GM23338 (cell line): ENCODE measurements around the gene PCDH12. TPM values are rescaled to one million over a fixed set of nuclear protein-coding genes. Genes with fewer than 3 reads are reported as not detected.

ENCODE experiments used
- ATAC-seq: fragments of 200-7000 bp; cut with Tn5 transposase; 3 replicates; pipeline ENCODE4 v1.9.1; 2020
- DNase-seq: peaks from one replicate; pipeline ENCODE4 v3.0.0-alpha.2; 2015; ENCODE audit warnings: low spot score
- H2AFZ ChIP-seq: fragments of 200-600 bp; sonication (generic); 2 replicates; pipeline ENCODE4 v1.8.0; 2016; ENCODE audit warnings: antibody characterized with exemption, mild to moderate bottlenecking, moderate library complexity
- H3F3A ChIP-seq: fragments of 200-600 bp; sonication (generic); replicated peaks from 2 replicates; pipeline ENCODE4 v1.8.0; 2017; ENCODE audit warnings: antibody characterized with exemption, mixed run types, low read depth
- H3K27ac ChIP-seq: fragments of 200-600 bp; sonication (generic); 2 replicates; pipeline ENCODE4 v1.6.1; 2016; ENCODE audit warnings: low read depth
- H3K27me3 ChIP-seq: fragments of 200-600 bp; sonication (generic); 2 replicates; pipeline ENCODE4 v1.8.0; 2016; ENCODE audit warnings: mild to moderate bottlenecking, mixed run types, moderate library complexity; ENCODE audit not compliant: insufficient read depth
- H3K36me3 ChIP-seq: fragments of 200-600 bp; sonication (generic); 2 replicates; pipeline ENCODE4 v1.8.0; 2016; ENCODE audit warnings: mild to moderate bottlenecking; ENCODE audit not compliant: insufficient read depth
- H3K4me1 ChIP-seq: fragments of 200-600 bp; sonication (generic); 2 replicates; pipeline ENCODE4 v1.8.0; 2016; ENCODE audit warnings: mild to moderate bottlenecking, moderate library complexity; ENCODE audit not compliant: insufficient read depth
- H3K4me2 ChIP-seq: fragments of 200-600 bp; sonication (generic); 2 replicates; pipeline ENCODE4 v1.7.1; 2017; ENCODE audit warnings: mixed run types
- H3K4me3 ChIP-seq: fragments of 200-600 bp; sonication (generic); 2 replicates; pipeline ENCODE4 v1.6.1; 2016; ENCODE audit warnings: mixed run types
- H3K79me2 ChIP-seq: fragments of 200-600 bp; sonication (generic); replicated peaks from 2 replicates; pipeline ENCODE4 v1.8.0; 2017; ENCODE audit warnings: mild to moderate bottlenecking; ENCODE audit not compliant: insufficient read depth
- H3K9me2 ChIP-seq: fragments of 200-600 bp; sonication (generic); 2 replicates; pipeline ENCODE4 v1.8.0; 2017; ENCODE audit not compliant: insufficient read depth
- H4K20me1 ChIP-seq: fragments of 200-600 bp; sonication (generic); replicated peaks from 2 replicates; pipeline ENCODE4 v1.8.0; 2017; ENCODE audit warnings: mild to moderate bottlenecking; ENCODE audit not compliant: insufficient read depth
- H3K27ac Mint-ChIP-seq: 2 replicates; pipeline ENCODE4 v1.8.0; 2020; ENCODE audit warnings: inconsistent platforms, mild to moderate bottlenecking, moderate library complexity, mixed read lengths
- H3K27me3 Mint-ChIP-seq: 3 replicates; pipeline ENCODE4 v1.8.0; 2022; ENCODE audit warnings: low read depth, mild to moderate bottlenecking, moderate library complexity, mixed read lengths, inconsistent platforms; ENCODE audit not compliant: insufficient read depth, poor library complexity
- H3K36me3 Mint-ChIP-seq: 3 replicates; pipeline ENCODE4 v1.8.0; 2021; ENCODE audit warnings: low read depth, mild to moderate bottlenecking, inconsistent platforms, moderate library complexity, mixed read lengths
- H3K4me1 Mint-ChIP-seq: 3 replicates; pipeline ENCODE4 v1.8.0; 2020; ENCODE audit warnings: mild to moderate bottlenecking, inconsistent platforms, mixed read lengths
- H3K4me3 Mint-ChIP-seq: 3 replicates; pipeline ENCODE4 v1.8.0; 2021; ENCODE audit warnings: moderate library complexity, mild to moderate bottlenecking, inconsistent platforms, mixed read lengths
- H3K9me3 Mint-ChIP-seq: 3 replicates; pipeline ENCODE4 v1.8.0; 2020; ENCODE audit warnings: moderate library complexity, mild to moderate bottlenecking, inconsistent platforms, mixed read lengths
- EZH2phosphoT487 ChIP-seq: fragments of 200-600 bp; sonication (generic); IDR thresholded peaks from one replicate; pipeline ENCODE4 v1.8.1; 2018; ENCODE audit warnings: antibody characterized with exemption; ENCODE audit not compliant: unreplicated experiment
- NANOG ChIP-seq: IDR thresholded peaks from 2 replicates; pipeline ENCODE4 v1.6.1; 2016; ENCODE audit warnings: antibody characterized with exemption, borderline replicate concordance
- STAT1 ChIP-seq: IDR thresholded peaks from one replicate; pipeline ENCODE4 v1.6.1; 2016; ENCODE audit warnings: antibody characterized with exemption; ENCODE audit not compliant: unreplicated experiment
- ZNF331 ChIP-seq: fragments of 250-450 bp; sonication (Bioruptor Pico); IDR thresholded peaks from 2 replicates; pipeline ENCODE4 v1.5.0; 2020; ENCODE audit warnings: low read depth, mild to moderate bottlenecking, moderate library complexity
- polyA plus RNA-seq: library from polyadenylated mRNA; unstranded; fragments of >200 nt; fragmentation: Nextera tagmentation; extraction: Ambion mirVana; gene quantifications from 2 replicates; pipeline ENCODE4 v1.2.1, GENCODE V29; 2016
- total RNA-seq: library from RNA; depleted of rRNA; stranded (reverse); fragments of >200 nt; shearing (Covaris generic); gene quantifications from 2 replicates; pipeline ENCODE4 v1.2.3, GENCODE V29; 2014
- TF ChIP-seq, protein P1 (sequence below): fragments of 250-450 bp; sonication (Bioruptor Pico); IDR thresholded peaks from 2 replicates; pipeline ENCODE4 v1.5.0; 2020; ENCODE audit warnings: mild to moderate bottlenecking, moderate library complexity
- TF ChIP-seq, protein P2 (sequence below): IDR thresholded peaks from one replicate; pipeline ENCODE4 v1.6.1; 2018; ENCODE audit warnings: antibody characterized with exemption; ENCODE audit not compliant: unreplicated experiment
- TF ChIP-seq, protein P3 (sequence below), 2 experiments: fragments of 200-600 bp in 1 of 2; sonication (generic) in 1 of 2; conservative IDR thresholded peaks; 2 replicates each; pipeline versions ENCODE4 v1.5.1 to v1.6.1; 2016 to 2017; ENCODE audit warnings: antibody characterized with exemption in 2 of 2, low read depth in 2 of 2, mild to moderate bottlenecking in 2 of 2, moderate library complexity in 1 of 2

PCDH12 gene
- total and polyA plus RNA-seq, 2 experiments from 2014 or later = 0.14 to 0.29 TPM

DNA sequence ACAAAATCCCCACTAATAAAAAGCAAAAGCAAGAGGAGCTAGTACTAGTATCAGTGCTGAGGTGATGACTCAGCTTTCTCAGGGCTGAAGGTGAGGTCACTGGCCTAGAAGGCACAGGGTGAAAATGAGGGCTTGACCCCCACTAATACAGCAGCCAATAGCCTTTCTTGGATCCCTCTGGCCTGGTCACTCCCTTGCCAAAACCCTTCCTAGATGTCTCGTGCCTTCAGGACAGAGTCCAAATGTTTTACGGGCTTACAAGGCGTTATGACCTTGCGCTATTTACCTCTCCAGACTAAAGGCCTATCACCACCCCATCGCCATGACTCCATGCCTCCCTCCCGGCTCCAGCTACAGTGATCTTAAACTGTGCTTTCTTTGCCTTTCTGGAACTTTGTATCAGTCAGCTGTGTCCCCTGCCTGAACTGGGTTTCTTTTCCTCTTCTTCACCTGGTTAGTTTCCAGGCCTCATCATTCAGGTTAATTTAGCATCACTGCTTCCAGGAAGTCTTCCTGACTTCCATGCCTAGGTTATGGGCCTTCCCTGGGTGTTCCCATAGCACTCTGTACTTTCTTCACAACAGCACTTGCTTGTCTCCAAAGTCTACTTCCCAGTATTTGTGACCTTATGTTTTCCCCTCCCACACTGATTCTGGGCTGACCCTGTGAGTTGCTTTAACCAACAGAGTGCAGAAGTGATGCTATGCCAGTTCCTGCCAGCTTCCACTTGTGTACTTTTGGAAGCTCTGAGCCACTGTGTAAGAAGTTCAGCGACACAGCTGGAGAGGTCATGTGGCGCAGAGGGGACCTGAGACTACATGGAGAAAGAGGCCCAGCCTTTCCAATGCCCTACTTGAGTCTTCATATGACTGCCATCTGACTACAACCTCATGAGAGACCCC is 38.5 kb downstream of the PCDH12 start:
- Mint-ChIP-seq H3K4me3 (no peak overlapping the region), H3K4me1 (peaks cover 22% of the 10 kb centered on the region), H3K9me3 (no peaks in the 10 kb centered on the region; the same call in 2 of the 3 replicates), H3K36me3 (peaks cover 6% of the 10 kb centered on the region), H3K27me3 (peaks cover 32% of the 10 kb centered on the region), H3K27ac (peak overlapping the region; percentile 44)
- TF ChIP-seq STAT1 (no peak), NANOG (no peak), ZNF331 (no peak), EZH2phosphoT487 (no peak)
- TF ChIP-seq, protein P1, sequence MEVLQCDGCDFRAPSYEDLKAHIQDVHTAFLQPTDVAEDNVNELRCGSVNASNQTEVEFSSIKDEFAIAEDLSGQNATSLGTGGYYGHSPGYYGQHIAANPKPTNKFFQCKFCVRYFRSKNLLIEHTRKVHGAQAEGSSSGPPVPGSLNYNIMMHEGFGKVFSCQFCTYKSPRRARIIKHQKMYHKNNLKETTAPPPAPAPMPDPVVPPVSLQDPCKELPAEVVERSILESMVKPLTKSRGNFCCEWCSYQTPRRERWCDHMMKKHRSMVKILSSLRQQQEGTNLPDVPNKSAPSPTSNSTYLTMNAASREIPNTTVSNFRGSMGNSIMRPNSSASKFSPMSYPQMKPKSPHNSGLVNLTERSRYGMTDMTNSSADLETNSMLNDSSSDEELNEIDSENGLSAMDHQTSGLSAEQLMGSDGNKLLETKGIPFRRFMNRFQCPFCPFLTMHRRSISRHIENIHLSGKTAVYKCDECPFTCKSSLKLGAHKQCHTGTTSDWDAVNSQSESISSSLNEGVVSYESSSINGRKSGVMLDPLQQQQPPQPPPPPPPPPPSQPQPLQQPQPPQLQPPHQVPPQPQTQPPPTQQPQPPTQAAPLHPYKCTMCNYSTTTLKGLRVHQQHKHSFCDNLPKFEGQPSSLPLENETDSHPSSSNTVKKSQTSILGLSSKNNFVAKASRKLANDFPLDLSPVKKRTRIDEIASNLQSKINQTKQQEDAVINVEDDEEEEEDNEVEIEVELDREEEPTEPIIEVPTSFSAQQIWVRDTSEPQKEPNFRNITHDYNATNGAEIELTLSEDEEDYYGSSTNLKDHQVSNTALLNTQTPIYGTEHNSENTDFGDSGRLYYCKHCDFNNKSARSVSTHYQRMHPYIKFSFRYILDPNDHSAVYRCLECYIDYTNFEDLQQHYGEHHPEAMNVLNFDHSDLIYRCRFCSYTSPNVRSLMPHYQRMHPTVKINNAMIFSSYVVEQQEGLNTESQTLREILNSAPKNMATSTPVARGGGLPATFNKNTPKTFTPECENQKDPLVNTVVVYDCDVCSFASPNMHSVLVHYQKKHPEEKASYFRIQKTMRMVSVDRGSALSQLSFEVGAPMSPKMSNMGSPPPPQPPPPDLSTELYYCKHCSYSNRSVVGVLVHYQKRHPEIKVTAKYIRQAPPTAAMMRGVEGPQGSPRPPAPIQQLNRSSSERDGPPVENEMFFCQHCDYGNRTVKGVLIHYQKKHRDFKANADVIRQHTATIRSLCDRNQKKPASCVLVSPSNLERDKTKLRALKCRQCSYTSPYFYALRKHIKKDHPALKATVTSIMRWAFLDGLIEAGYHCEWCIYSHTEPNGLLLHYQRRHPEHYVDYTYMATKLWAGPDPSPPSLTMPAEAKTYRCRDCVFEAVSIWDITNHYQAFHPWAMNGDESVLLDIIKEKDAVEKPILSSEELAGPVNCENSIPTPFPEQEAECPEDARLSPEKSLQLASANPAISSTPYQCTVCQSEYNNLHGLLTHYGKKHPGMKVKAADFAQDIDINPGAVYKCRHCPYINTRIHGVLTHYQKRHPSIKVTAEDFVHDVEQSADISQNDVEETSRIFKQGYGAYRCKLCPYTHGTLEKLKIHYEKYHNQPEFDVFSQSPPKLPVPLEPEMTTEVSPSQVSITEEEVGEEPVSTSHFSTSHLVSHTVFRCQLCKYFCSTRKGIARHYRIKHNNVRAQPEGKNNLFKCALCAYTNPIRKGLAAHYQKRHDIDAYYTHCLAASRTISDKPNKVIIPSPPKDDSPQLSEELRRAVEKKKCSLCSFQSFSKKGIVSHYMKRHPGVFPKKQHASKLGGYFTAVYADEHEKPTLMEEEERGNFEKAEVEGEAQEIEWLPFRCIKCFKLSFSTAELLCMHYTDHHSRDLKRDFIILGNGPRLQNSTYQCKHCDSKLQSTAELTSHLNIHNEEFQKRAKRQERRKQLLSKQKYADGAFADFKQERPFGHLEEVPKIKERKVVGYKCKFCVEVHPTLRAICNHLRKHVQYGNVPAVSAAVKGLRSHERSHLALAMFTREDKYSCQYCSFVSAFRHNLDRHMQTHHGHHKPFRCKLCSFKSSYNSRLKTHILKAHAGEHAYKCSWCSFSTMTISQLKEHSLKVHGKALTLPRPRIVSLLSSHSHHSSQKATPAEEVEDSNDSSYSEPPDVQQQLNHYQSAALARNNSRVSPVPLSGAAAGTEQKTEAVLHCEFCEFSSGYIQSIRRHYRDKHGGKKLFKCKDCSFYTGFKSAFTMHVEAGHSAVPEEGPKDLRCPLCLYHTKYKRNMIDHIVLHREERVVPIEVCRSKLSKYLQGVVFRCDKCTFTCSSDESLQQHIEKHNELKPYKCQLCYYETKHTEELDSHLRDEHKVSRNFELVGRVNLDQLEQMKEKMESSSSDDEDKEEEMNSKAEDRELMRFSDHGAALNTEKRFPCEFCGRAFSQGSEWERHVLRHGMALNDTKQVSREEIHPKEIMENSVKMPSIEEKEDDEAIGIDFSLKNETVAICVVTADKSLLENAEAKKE = no peak
- TF ChIP-seq, protein P2, sequence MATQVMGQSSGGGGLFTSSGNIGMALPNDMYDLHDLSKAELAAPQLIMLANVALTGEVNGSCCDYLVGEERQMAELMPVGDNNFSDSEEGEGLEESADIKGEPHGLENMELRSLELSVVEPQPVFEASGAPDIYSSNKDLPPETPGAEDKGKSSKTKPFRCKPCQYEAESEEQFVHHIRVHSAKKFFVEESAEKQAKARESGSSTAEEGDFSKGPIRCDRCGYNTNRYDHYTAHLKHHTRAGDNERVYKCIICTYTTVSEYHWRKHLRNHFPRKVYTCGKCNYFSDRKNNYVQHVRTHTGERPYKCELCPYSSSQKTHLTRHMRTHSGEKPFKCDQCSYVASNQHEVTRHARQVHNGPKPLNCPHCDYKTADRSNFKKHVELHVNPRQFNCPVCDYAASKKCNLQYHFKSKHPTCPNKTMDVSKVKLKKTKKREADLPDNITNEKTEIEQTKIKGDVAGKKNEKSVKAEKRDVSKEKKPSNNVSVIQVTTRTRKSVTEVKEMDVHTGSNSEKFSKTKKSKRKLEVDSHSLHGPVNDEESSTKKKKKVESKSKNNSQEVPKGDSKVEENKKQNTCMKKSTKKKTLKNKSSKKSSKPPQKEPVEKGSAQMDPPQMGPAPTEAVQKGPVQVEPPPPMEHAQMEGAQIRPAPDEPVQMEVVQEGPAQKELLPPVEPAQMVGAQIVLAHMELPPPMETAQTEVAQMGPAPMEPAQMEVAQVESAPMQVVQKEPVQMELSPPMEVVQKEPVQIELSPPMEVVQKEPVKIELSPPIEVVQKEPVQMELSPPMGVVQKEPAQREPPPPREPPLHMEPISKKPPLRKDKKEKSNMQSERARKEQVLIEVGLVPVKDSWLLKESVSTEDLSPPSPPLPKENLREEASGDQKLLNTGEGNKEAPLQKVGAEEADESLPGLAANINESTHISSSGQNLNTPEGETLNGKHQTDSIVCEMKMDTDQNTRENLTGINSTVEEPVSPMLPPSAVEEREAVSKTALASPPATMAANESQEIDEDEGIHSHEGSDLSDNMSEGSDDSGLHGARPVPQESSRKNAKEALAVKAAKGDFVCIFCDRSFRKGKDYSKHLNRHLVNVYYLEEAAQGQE = no peak
- TF ChIP-seq, protein P3, sequence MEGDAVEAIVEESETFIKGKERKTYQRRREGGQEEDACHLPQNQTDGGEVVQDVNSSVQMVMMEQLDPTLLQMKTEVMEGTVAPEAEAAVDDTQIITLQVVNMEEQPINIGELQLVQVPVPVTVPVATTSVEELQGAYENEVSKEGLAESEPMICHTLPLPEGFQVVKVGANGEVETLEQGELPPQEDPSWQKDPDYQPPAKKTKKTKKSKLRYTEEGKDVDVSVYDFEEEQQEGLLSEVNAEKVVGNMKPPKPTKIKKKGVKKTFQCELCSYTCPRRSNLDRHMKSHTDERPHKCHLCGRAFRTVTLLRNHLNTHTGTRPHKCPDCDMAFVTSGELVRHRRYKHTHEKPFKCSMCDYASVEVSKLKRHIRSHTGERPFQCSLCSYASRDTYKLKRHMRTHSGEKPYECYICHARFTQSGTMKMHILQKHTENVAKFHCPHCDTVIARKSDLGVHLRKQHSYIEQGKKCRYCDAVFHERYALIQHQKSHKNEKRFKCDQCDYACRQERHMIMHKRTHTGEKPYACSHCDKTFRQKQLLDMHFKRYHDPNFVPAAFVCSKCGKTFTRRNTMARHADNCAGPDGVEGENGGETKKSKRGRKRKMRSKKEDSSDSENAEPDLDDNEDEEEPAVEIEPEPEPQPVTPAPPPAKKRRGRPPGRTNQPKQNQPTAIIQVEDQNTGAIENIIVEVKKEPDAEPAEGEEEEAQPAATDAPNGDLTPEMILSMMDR (conservative IDR thresholded peaks at IDR 0.05; ENCODE audit: low read depth in 2 of 2) = no peak
- Histone ChIP-seq H3K4me1 (peaks cover 25% of the 10 kb centered on the region), H3K27me3 (peaks cover 11% of the 10 kb centered on the region; the same call in 1 of the 2 replicates), H3F3A (peaks cover 24% of the 10 kb centered on the region), H3K36me3 (no peaks in the 10 kb centered on the region), H3K9me2 (no peaks in the 10 kb centered on the region), H3K4me2 (no peak overlapping the region), H4K20me1 (no peaks in the 10 kb centered on the region), H3K4me3 (no peak overlapping the region), H2AFZ (no peak overlapping the region), H3K27ac (no peak overlapping the region), H3K79me2 (peaks cover 3% of the 10 kb centered on the region)
- ATAC-seq = no peak
- DNase-seq = no peak
